ENCODE results near the gene EMC10. TPM values are rescaled to one million over a fixed set of nuclear protein-coding genes. Genes with fewer than 3 reads are reported as not detected.

EMC10 gene
- total and polyA plus RNA-seq, 4 donors: 17.1 to 132 (median 40.5) TPM

DNA sequence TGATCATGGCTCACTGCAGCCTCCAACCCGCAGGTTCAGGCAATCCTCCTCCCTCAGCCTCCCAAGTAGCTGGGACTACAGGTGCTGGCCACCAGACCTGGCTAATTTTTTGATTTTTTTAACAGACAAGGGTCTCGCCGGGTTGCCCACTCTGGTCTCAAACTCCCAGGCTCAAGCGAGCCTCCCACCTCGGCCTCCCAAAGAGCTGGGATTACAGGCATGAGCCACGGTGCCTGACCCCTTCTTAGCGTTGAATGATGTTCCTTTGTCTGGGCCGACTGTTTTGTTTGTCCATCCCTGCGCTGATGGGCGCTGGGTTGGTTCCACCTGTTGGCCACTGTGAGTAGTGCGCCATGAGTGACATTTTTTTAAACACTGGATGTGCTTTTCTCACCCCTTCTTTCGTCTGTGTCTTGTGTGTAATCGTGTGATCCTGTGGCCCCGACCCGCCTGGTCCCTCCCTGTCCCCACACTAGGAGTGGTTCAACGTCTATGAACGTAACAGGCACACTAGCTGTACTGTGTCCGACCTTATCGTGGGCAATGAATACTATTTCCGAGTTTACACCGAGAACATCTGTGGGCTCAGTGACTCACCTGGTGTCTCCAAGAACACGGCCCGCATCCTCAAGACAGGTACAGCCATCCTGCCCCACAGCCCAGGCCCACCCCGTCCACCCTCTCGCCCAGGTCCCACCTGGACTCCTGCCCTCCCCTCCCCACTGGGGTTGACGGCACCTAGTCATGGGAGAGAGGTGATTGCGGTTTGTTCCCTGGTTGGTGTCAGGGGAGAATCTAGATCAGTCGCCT is 15.0 kb upstream of the EMC10 start:
- Histone ChIP-seq H3K4me3 (ENCODE audit: low read depth in 1 of 3, low read length in 3 of 3) (no peak overlapping the region), H3K9me3 (ENCODE audit: control insufficient read depth in 4 of 4, low read length in 3 of 4) (no peaks in the 10 kb centered on the region), H3K36me3 (ENCODE audit: control insufficient read depth in 4 of 4, insufficient read depth in 3 of 4, low read depth in 1 of 4, low read length in 3 of 4) (no peaks in the 10 kb centered on the region), H3K4me1 (ENCODE audit: control insufficient read depth in 4 of 4, insufficient read depth in 4 of 4, low read length in 3 of 4) (no peaks in the 10 kb centered on the region), H3K27ac (ENCODE audit: low read depth in 1 of 2, low read length in 2 of 2) (no peak overlapping the region), H3K27me3 (ENCODE audit: control insufficient read depth in 4 of 4, insufficient read depth in 4 of 4, low read length in 3 of 4) (peaks cover 0 to 2% (median 0%) of the 10 kb centered on the region in 4 donors), H3K9ac (ENCODE audit: low read depth in 1 of 2, low read length in 2 of 2) (no peak overlapping the region)
- no peak for TF ChIP-seq TAF1 (conservative IDR thresholded peaks at IDR 0.05)
- peak; percentile 84 to 92 for TF ChIP-seq RAD21 (IDR thresholded peaks at IDR 0.05)
- TF ChIP-seq NR2F2 (IDR thresholded peaks at IDR 0.05): no peak
- no peak for TF ChIP-seq JUND (IDR thresholded peaks at IDR 0.05)
- TF ChIP-seq, protein P1, sequence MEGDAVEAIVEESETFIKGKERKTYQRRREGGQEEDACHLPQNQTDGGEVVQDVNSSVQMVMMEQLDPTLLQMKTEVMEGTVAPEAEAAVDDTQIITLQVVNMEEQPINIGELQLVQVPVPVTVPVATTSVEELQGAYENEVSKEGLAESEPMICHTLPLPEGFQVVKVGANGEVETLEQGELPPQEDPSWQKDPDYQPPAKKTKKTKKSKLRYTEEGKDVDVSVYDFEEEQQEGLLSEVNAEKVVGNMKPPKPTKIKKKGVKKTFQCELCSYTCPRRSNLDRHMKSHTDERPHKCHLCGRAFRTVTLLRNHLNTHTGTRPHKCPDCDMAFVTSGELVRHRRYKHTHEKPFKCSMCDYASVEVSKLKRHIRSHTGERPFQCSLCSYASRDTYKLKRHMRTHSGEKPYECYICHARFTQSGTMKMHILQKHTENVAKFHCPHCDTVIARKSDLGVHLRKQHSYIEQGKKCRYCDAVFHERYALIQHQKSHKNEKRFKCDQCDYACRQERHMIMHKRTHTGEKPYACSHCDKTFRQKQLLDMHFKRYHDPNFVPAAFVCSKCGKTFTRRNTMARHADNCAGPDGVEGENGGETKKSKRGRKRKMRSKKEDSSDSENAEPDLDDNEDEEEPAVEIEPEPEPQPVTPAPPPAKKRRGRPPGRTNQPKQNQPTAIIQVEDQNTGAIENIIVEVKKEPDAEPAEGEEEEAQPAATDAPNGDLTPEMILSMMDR (IDR thresholded peaks at IDR 0.05; ENCODE audit: low read depth, low read length, missing input control): peak; percentile 85
- DNase-seq (ENCODE audit: low spot score): peak; percentile 62
- 28% methylated on average over 28 of the region's 28 CpGs for WGBS

DNA sequence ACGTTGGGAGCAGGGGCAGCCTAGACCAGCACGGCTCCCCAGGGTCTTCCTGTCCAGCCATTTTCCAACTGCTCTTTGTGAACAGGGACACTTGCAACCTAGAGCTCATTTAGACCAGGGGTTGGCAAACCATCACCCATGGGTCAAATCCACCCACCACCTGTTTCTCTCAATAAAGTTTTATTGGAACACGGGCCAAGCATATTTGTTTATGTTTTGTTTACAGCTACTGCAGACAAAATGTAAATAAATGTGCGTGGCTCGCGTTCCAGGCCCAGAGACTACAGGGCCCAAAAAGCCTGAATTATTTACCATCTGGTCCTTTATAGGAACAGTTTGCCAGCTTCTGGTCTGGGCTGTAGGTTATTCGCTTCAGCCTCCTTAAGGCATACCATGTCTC is 13.3 kb upstream of the EMC10 start:
- Histone ChIP-seq H3K36me3 (ENCODE audit: control insufficient read depth in 4 of 4, insufficient read depth in 3 of 4, low read depth in 1 of 4, low read length in 3 of 4) (no peaks in the 10 kb centered on the region), H3K4me3 (ENCODE audit: low read depth in 1 of 3, low read length in 3 of 3) (no peak overlapping the region), H3K27ac (ENCODE audit: low read depth in 1 of 2, low read length in 2 of 2) (no peak overlapping the region), H3K4me1 (ENCODE audit: control insufficient read depth in 4 of 4, insufficient read depth in 4 of 4, low read length in 3 of 4) (no peaks in the 10 kb centered on the region), H3K9me3 (ENCODE audit: control insufficient read depth in 4 of 4, low read length in 3 of 4) (no peaks in the 10 kb centered on the region), H3K27me3 (ENCODE audit: control insufficient read depth in 4 of 4, insufficient read depth in 4 of 4, low read length in 3 of 4) (peaks cover 0 to 2% (median 0%) of the 10 kb centered on the region in 4 donors), H3K9ac (ENCODE audit: low read depth in 1 of 2, low read length in 2 of 2) (no peak overlapping the region)
- WGBS: 81% methylated on average over 7 of the region's 7 CpGs
- DNase-seq (ENCODE audit: low spot score): no peak
- TF ChIP-seq, protein P1 (IDR thresholded peaks at IDR 0.05; ENCODE audit: low read depth, low read length, missing input control): no peak
- TF ChIP-seq ZBTB33 (IDR thresholded peaks at IDR 0.05): no peak
- TF ChIP-seq RXRA (IDR thresholded peaks at IDR 0.05): no peak
- no peak for TF ChIP-seq FOXA2 (IDR thresholded peaks at IDR 0.05)
- TF ChIP-seq GABPA (IDR thresholded peaks at IDR 0.05 in 1 of 2, conservative IDR thresholded peaks at IDR 0.05 in 1 of 2): no peak
- no peak for TF ChIP-seq RAD21 (IDR thresholded peaks at IDR 0.05)
- no peak for TF ChIP-seq TAF1 (conservative IDR thresholded peaks at IDR 0.05)
- TF ChIP-seq YY1 (IDR thresholded peaks at IDR 0.05): no peak
- no peak for TF ChIP-seq JUND (IDR thresholded peaks at IDR 0.05)
- no peak for TF ChIP-seq HNF4G (IDR thresholded peaks at IDR 0.05)
- TF ChIP-seq, protein P2, sequence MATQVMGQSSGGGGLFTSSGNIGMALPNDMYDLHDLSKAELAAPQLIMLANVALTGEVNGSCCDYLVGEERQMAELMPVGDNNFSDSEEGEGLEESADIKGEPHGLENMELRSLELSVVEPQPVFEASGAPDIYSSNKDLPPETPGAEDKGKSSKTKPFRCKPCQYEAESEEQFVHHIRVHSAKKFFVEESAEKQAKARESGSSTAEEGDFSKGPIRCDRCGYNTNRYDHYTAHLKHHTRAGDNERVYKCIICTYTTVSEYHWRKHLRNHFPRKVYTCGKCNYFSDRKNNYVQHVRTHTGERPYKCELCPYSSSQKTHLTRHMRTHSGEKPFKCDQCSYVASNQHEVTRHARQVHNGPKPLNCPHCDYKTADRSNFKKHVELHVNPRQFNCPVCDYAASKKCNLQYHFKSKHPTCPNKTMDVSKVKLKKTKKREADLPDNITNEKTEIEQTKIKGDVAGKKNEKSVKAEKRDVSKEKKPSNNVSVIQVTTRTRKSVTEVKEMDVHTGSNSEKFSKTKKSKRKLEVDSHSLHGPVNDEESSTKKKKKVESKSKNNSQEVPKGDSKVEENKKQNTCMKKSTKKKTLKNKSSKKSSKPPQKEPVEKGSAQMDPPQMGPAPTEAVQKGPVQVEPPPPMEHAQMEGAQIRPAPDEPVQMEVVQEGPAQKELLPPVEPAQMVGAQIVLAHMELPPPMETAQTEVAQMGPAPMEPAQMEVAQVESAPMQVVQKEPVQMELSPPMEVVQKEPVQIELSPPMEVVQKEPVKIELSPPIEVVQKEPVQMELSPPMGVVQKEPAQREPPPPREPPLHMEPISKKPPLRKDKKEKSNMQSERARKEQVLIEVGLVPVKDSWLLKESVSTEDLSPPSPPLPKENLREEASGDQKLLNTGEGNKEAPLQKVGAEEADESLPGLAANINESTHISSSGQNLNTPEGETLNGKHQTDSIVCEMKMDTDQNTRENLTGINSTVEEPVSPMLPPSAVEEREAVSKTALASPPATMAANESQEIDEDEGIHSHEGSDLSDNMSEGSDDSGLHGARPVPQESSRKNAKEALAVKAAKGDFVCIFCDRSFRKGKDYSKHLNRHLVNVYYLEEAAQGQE (IDR thresholded peaks at IDR 0.05): no peak
- no peak for TF ChIP-seq NR2F2 (IDR thresholded peaks at IDR 0.05)
- TF ChIP-seq SP1 (IDR thresholded peaks at IDR 0.05): no peak
